Pancreas (tissue), 10 donors: ENCODE measurements around the gene CCDC89. TPM values are rescaled to one million over a fixed set of nuclear protein-coding genes. Genes with fewer than 3 reads are reported as not detected.

Source experiments
- ATAC-seq, 4 donors: fragments of 200-7000 bp; cut with Tn5 transposase; one replicate each; pipeline versions ENCODE4 v1.8.0 to v1.9.1; 2020; ENCODE audit warnings: mild to moderate bottlenecking in 4 of 4, moderate library complexity in 4 of 4
- DNase-seq, 6 donors: peaks; one replicate each; pipeline ENCODE4 v3.0.0-alpha.2; 2020
- FAIRE-seq: peaks from 2 replicates; lab custom pipeline; 2012; peaks lifted over from hg19 to GRCh38; lab: Jason Lieb, UNC
- H3K27ac ChIP-seq, 4 donors: fragments of 200-600 bp; sonication (generic); 1 replicate in 3 of 4; 2 replicates in 1 of 4; pipeline versions ENCODE4 v1.5.0 to v1.8.0; 2020
- H3K27me3 ChIP-seq, 4 donors: fragments of 200-600 bp; one replicate each; pipeline ENCODE4 v1.8.0; 2021
- H3K36me3 ChIP-seq, 3 donors: fragments of 200-600 bp; sonication (generic) in 1 of 3; one replicate each; pipeline versions ENCODE4 v1.5.0 to v1.8.0; 2020 to 2021
- H3K4me1 ChIP-seq, 3 donors: fragments of 200-600 bp; one replicate each; pipeline ENCODE4 v1.8.0; 2021
- H3K4me3 ChIP-seq, 4 donors: fragments of 200-600 bp; sonication (generic) in 2 of 4; one replicate each; pipeline versions ENCODE4 v1.5.0 to v1.8.0; 2020 to 2021
- H3K9me3 ChIP-seq, 4 donors: fragments of 200-600 bp; one replicate each; pipeline ENCODE4 v1.8.0; 2021
- WGBS, 2 donors: extraction: QIAGEN DNeasy Blood & Tissue Kit; methylation state at CpG; one replicate each; pipeline ENCODE4 v1.1.7; 2013; 5-methylcytosine and 5-hydroxymethylcytosine counted together
- intact Hi-C, 3 donors: fragments of 100-400 bp; cut with DNase I; formaldehyde crosslinking; loops; one replicate each; pipeline versions ENCODE4 v1.11.1 to v1.14.2; 2022
- polyA plus RNA-seq, 2 donors: library from polyadenylated mRNA; stranded (reverse); fragments of 200-250 nt; gene quantifications; one replicate each; pipeline ENCODE4 v1.2.3, GENCODE V29; 2013
- total RNA-seq, 6 donors: library from RNA; stranded (reverse); fragmentation: NEBNext Ultra II Directional in 4 of 6; extraction: Animal tissue kit (Norgen Biotek cat#: 25700) in 4 of 6; gene quantifications; one replicate each; pipeline versions ENCODE4 v1.2.1 to v1.2.4, GENCODE V29; 2021 to 2023
- TF ChIP-seq, protein P1 (sequence below), 4 donors: fragments of 200-600 bp; sonication (generic) in 3 of 4; IDR thresholded peaks; one replicate each; pipeline versions ENCODE4 v1.5.0 to v1.8.0; 2021; ENCODE audit warnings: antibody characterized with exemption in 4 of 4
- donor health status: healthy with polysubstance abuse.
- donor health status: DM: no; HTN: no; CAD: no; lungs with moderate emphysema.
- donor health status: DM: no; HTN: no; CAD: no.
- donor health status: control.
- donor health status: control.
- donor health status: Bipolar disorder and iron deficiency.
- donor health status: DM: yes; HTN: yes; CAD: no.
- donor health status: DM: no; HTN: no; CAD: no.
- donor health status: DM: no; HTN: no; CAD: no.
- donor health status: DM: yes; HTN: yes; CAD: no.

CCDC89 gene
- total and polyA plus RNA-seq, 8 donors = 0.11 to 0.62 (median 0.21) TPM; not detected in 4

DNA sequence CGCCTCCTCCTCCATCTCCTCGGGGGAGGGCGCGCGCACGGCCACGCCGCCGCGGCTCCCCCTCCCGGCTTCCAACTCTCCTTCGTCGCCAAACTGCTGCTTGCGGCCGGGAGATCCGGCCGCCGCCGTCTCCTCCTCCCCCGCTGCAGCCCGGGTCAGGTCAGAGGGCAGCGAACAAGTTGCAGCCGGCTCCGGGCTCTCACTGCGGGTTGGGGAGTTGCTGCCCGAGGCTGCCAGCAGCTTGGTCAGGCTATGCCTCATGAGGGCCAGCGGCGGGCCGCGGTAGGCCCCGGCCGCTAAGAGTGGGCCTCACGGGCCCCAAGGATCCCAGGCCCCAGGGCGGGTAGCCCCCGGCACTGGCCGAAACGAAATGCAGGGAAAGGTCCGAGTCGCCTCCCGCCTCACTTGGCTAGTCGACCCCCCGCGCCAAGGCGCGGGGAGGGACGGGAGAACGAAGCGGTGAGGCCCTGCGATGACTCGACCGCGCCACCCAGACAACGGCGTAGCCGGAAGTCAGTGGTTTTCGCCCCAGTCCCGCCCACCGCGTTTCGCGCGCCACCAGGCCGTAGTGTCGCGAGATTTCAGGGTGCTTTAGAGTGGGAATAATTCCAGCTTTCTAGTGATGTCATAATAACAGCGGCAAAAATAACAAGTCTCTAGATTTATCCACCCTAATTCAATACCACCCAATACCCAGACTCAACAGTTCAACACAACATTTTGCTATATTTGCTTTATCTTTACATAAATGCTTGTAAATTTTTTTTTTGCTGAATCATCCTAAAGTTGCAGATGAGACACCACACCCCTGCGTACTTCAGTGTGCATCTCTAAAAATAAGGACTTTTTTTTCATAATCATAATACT, 21.1 kb downstream of the CCDC89 start, which contains the start of gene CREBZF:
TSS of gene CREBZF (minus strand) at position 515 of the 867 bp plus-strand sequence. CDS start at position 261, 254 bp downstream.
- peaks cover 5 to 28% (median 18%) of the 10 kb centered on the region in 3 donors for H3K4me1 ChIP-seq
- H3K36me3 ChIP-seq = peaks cover 0 to 6% (median 0%) of the 10 kb centered on the region in 3 donors
- no peaks in the 10 kb centered on the region for H3K27me3 ChIP-seq
- TF ChIP-seq, protein P1, sequence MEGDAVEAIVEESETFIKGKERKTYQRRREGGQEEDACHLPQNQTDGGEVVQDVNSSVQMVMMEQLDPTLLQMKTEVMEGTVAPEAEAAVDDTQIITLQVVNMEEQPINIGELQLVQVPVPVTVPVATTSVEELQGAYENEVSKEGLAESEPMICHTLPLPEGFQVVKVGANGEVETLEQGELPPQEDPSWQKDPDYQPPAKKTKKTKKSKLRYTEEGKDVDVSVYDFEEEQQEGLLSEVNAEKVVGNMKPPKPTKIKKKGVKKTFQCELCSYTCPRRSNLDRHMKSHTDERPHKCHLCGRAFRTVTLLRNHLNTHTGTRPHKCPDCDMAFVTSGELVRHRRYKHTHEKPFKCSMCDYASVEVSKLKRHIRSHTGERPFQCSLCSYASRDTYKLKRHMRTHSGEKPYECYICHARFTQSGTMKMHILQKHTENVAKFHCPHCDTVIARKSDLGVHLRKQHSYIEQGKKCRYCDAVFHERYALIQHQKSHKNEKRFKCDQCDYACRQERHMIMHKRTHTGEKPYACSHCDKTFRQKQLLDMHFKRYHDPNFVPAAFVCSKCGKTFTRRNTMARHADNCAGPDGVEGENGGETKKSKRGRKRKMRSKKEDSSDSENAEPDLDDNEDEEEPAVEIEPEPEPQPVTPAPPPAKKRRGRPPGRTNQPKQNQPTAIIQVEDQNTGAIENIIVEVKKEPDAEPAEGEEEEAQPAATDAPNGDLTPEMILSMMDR (IDR thresholded peaks at IDR 0.05) = no peak
- H3K4me3 ChIP-seq = peak within 1 kb of the TSS; percentile 66 to 89 (median 78)
- ATAC-seq (peak; percentile 90 to 97 (median 94)), FAIRE-seq (peak; percentile 70), DNase-seq (peak; percentile 93 to 97 (median 95))
- H3K9me3 ChIP-seq = no peaks in the 10 kb centered on the region
- 0 to 1% methylated on average over 58 to 67 of the region's 67 CpGs for WGBS, 2 donors
- peak within 1 kb of the TSS; percentile 97 to 99 (median 98) for H3K27ac ChIP-seq
- intact Hi-C loops = no loop called here

DNA sequence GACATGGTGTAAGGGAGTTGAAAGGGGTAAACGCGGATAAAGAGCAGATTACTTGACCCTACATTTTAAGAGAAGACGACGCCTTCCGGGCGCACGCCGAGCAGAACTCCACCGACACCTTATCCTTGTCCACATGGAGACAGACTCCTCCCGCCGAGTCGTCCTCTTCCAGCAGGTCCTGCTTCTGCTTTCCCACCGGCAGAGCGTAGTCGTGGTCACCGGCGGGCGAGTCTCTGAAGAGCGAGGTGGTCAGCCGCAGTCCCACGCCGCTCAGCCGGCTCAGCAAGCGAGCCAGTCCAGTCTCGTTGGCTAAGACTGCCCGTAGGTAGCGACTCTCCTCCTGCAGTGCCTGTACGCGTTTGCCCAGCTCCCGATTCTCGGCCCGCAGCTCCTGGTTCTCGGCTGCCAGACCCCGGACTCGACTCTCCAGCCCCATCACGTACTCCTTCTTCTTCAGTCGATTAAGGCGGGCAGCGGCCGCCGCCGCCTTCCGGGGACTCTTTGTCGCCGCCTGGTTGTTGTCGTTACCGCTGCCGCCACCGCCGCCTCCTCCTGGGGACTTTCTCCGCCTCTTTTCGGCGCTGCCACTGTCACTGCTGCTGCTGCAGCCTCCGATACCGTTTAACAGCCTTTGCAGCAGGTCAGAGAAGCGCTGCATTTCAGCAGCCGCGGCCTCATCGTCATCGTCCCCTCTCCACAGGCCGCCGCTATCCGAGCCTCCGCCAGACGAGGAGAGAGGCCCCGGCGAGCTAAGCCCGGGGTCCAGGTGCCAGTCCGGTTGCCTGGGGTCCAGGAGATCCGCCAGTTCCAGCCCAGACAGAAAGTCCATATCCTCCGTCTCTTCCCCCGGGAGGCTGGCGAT, 22.0 kb downstream of the CCDC89 start:
- peak; percentile 81 to 93 (median 82) for DNase-seq
- ATAC-seq = peak; percentile 72 to 87 (median 82)
- peaks cover 13 to 37% (median 27%) of the 10 kb centered on the region in 3 donors for H3K4me1 ChIP-seq
- no peak for FAIRE-seq
- H3K27ac ChIP-seq = peak overlapping the region; percentile 97 to 99 (median 98)
- no peaks in the 10 kb centered on the region for H3K27me3 ChIP-seq
- H3K36me3 ChIP-seq = peaks cover 0 to 9% (median 4%) of the 10 kb centered on the region in 3 donors
- TF ChIP-seq, protein P1 (IDR thresholded peaks at IDR 0.05) = peak in 2 of 4 donors; percentile 28 to 51
- WGBS, 2 donors = 0% methylated on average over 70 to 73 of the region's 73 CpGs
- peak overlapping the region; percentile 66 to 89 (median 78) for H3K4me3 ChIP-seq
- intact Hi-C loops = no loop called here
- no peaks in the 10 kb centered on the region for H3K9me3 ChIP-seq

DNA sequence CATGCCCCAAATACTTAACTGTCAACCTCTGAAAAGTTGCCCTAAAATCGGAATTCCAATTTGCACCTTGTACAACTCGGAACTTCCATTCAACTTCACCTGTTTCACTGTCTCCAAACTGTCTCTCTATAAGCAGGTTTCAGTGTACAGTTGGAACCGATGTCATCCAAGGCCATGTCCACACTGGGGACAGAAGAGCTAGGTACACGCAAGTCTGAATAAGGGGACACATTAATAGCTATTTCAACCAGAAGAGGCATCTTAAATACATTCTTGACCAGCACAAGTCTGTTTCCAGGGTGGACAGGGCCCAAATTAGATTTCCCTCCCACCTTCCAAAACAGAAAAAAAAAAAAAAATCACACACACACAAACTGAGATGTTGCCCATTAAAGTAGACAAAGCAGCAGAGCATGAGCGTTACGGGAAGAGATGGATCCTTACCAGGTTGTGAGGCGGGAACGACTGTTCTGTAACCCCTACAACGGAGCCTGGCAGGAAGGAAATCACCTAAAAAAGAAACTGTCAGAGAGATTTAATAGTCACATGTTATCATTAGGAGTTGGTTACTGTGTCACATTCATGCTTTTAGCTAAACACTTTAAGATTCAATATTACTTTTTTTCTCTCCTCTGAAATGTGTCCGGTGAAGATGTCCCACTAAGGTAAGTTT, 22.8 kb downstream of the CCDC89 start:
- FAIRE-seq (no peak), ATAC-seq (no peak), DNase-seq (no peak)
- no peaks in the 10 kb centered on the region for H3K9me3 ChIP-seq
- H3K27ac ChIP-seq = peak overlapping the region in 3 of 4 donors; percentile 97 to 98 (median 98)
- peaks cover 21 to 43% (median 34%) of the 10 kb centered on the region in 3 donors for H3K4me1 ChIP-seq
- TF ChIP-seq, protein P1 (IDR thresholded peaks at IDR 0.05) = no peak
- H3K27me3 ChIP-seq = no peaks in the 10 kb centered on the region
- intact Hi-C loops = no loop called here
- peaks cover 0 to 9% (median 4%) of the 10 kb centered on the region in 3 donors for H3K36me3 ChIP-seq
- WGBS, 2 donors = 1 to 2% methylated on average over 10 of the region's 10 CpGs
- H3K4me3 ChIP-seq = peak overlapping the region; percentile 66 to 89 (median 78)

DNA sequence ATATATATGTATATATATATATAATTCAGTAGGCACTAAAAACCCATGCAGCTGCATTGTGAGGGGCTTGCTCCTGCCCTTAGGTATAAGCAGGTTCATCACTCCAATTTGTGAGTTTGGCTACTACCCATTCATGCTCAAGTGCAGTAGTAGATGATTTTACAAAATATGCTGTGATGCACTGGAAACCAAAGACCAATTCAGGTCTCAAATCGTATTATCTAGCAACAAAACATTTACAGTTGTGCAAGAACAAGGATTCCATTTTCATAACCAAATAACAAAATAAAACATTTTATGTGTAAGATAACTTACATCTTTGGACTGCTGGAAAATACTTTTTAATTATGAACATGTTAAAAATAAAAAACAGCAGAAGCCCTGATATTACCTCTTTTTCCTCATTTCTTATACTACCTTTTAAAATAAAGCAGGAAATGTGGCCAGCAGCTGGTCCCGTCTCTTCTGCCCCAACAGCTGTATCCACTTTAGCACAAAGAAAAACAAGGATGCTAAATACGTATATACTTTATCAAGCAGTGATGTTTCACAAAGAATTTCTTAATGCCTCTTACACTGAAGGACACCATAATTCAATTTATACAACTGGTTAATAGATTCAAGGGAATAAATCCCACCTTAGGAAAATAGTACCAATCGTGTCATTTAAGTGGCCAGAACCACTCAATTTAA, 23.9 kb downstream of the CCDC89 start:
- no peak for FAIRE-seq
- H3K36me3 ChIP-seq = peaks cover 0 to 13% (median 8%) of the 10 kb centered on the region in 3 donors

More for the DNA sequence above, 23.9 kb downstream of the CCDC89 start:
- TF ChIP-seq, protein P1 (IDR thresholded peaks at IDR 0.05) = no peak
- H3K9me3 ChIP-seq = no peaks in the 10 kb centered on the region
- peaks cover 22 to 43% (median 37%) of the 10 kb centered on the region in 3 donors for H3K4me1 ChIP-seq
- intact Hi-C loops = no loop called here
- peak overlapping the region in 3 of 4 donors; percentile 78 to 89 (median 79) for H3K4me3 ChIP-seq
- 9 to 10% methylated on average over 4 of the region's 4 CpGs for WGBS, 2 donors
- H3K27me3 ChIP-seq = no peaks in the 10 kb centered on the region
- ATAC-seq = no peak
- no peak for DNase-seq
- no peak overlapping the region for H3K27ac ChIP-seq
